HepG2 (cell line): ENCODE data around the gene ARHGEF39. TPM values are rescaled to one million over a fixed set of nuclear protein-coding genes. Genes with fewer than 3 reads are reported as not detected.
A peak's percentile ranks its signal among the peaks of the same experiment; 100 is the strongest.

Experiments used
- ARID2 ChIP-seq: sonication (generic); formaldehyde crosslinking; IDR thresholded peaks from 2 replicates; pipeline ENCODE4 v1.8.1; 2022; ENCODE audit warnings: mild to moderate bottlenecking, missing genetic modification reagents, borderline replicate concordance
- GABPA ChIP-seq, 2 experiments: IDR thresholded peaks; 2 replicates each; pipeline ENCODE4 v1.6.1; 2011 to 2016; ENCODE audit warnings: low read depth in 2 of 2, low read length in 1 of 2, missing biosample characterization in 1 of 2, missing genetic modification characterization in 1 of 2
- SYNCRIP ChIP-seq: fragments of 200-400 bp; formaldehyde crosslinking; IDR thresholded peaks from 2 replicates; pipeline ENCODE4 v1.6.1; 2018; ENCODE audit warnings: mild to moderate bottlenecking, low read depth, low read length; ENCODE audit not compliant: insufficient read depth
- ZBTB20 ChIP-seq: sonication (generic); formaldehyde crosslinking; IDR thresholded peaks from 2 replicates; pipeline ENCODE4 v1.8.1; 2023; ENCODE audit warnings: missing genetic modification reagents, low read depth, mild to moderate bottlenecking, borderline replicate concordance
- ZNF34 ChIP-seq: sonication (generic); formaldehyde crosslinking; IDR thresholded peaks from 2 replicates; pipeline ENCODE4 v1.4.0; 2020; ENCODE audit warnings: mild to moderate bottlenecking, missing genetic modification reagents, borderline replicate concordance
- ZNF354B ChIP-seq: sonication (generic); formaldehyde crosslinking; IDR thresholded peaks from 2 replicates; pipeline ENCODE4 v1.8.0; 2022; ENCODE audit warnings: mild to moderate bottlenecking, missing genetic modification reagents
- ZNF737 ChIP-seq: sonication (generic); formaldehyde crosslinking; IDR thresholded peaks from 2 replicates; pipeline ENCODE4 v1.5.0; 2020; ENCODE audit warnings: missing genetic modification reagents, mild to moderate bottlenecking, borderline replicate concordance
- polyA plus RNA-seq, 8 experiments: library from polyadenylated mRNA; depleted of rRNA in 3 of 8; stranded (reverse) in 7 of 8; unstranded in 1 of 8; fragments of >200 nt; fragmentation: Illumina TruSeq in 4 of 8; extraction: Trizol in 4 of 8; gene quantifications; 2 replicates each; pipeline versions ENCODE4 v1.2.1 to v1.2.3, GENCODE V29; 2011 to 2016; ENCODE audit warnings: low read depth in 4 of 8, missing spikeins in 1 of 8, mixed read lengths in 1 of 8; ENCODE audit not compliant: insufficient read depth in 1 of 8
- total RNA-seq, 5 experiments: library from RNA; depleted of rRNA; stranded (reverse); fragments of >200 nt; fragmentation: Illumina TruSeq; extraction: Trizol; gene quantifications; 2 replicates each; pipeline ENCODE4 v1.2.3, GENCODE V29; 2016; ENCODE audit warnings: low read depth in 1 of 5
- TF ChIP-seq, protein P1 (sequence below): sonication (generic); formaldehyde crosslinking; IDR thresholded peaks from 2 replicates; pipeline ENCODE4 v1.8.0; 2022; ENCODE audit warnings: missing genetic modification reagents, mild to moderate bottlenecking, moderate library complexity, borderline replicate concordance
- TF ChIP-seq, protein P2 (sequence below): sonication (generic); formaldehyde crosslinking; IDR thresholded peaks from 2 replicates; pipeline ENCODE4 v1.5.0; 2020; ENCODE audit warnings: missing genetic modification reagents
- TF ChIP-seq, protein P3 (sequence below): sonication (generic); formaldehyde crosslinking; IDR thresholded peaks from 2 replicates; pipeline ENCODE4 v1.9.0; 2021; ENCODE audit warnings: mild to moderate bottlenecking, missing genetic modification reagents
- TF ChIP-seq, protein P4 (sequence below), 2 experiments: sonication (generic) in 1 of 2; formaldehyde crosslinking in 1 of 2; IDR thresholded peaks; 2 replicates each; pipeline versions ENCODE4 v1.6.1 to v1.9.0; 2014 to 2022; ENCODE audit warnings: antibody characterized with exemption in 1 of 2, borderline replicate concordance in 1 of 2, inconsistent platforms in 1 of 2, low read depth in 1 of 2, missing genetic modification reagents in 1 of 2

The ARHGEF39 gene
- total and polyA plus RNA-seq, 2 of the 13 experiments (the other 11 are each of a cell fraction or from before 2014, with no cell fraction given) = 11.2 to 12.3 TPM

DNA sequence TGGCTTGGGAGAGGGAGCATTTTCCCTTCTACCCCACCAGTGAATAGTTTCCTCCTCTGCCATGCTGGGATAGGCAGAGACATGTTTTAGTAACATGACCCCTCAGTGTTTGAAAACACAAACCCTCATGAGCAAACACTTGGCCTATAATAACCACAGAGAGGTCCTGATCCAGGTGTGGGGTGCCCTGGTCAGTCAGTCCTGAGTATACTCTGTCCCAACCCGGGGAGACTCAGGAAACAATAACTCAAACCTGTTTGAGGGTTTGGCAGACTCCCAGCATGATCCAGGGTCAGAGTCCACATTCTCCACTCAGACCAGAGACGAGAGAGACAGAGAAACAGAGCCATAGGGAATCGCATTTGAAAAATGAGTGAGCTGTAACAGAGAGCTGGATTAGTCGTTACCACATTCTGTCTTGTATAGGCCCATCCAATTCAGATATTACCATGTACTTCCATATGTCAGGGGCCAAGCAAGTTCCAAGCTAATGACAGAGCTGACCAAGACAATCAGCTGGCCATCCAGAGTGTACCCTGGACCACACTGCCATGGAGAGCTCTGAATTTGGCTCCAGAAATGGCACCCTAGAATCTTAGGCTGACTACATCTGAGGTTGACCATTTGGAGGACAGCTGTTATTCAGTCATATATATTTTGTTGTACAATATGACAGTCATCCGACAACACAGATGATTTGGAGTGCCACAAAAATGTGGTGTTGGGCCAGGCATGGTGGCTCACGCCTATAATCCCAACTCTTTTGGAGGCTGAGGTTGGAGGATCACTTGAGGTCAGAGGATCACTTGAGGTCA lies 4.5 kb upstream of the ARHGEF39 start (continued):
- TF ChIP-seq, protein P1, sequence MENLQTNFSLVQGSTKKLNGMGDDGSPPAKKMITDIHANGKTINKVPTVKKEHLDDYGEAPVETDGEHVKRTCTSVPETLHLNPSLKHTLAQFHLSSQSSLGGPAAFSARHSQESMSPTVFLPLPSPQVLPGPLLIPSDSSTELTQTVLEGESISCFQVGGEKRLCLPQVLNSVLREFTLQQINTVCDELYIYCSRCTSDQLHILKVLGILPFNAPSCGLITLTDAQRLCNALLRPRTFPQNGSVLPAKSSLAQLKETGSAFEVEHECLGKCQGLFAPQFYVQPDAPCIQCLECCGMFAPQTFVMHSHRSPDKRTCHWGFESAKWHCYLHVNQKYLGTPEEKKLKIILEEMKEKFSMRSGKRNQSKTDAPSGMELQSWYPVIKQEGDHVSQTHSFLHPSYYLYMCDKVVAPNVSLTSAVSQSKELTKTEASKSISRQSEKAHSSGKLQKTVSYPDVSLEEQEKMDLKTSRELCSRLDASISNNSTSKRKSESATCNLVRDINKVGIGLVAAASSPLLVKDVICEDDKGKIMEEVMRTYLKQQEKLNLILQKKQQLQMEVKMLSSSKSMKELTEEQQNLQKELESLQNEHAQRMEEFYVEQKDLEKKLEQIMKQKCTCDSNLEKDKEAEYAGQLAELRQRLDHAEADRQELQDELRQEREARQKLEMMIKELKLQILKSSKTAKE = peak; percentile 53; the same call in 1 of the 2 replicates
- peak; percentile 80; the same call in 1 of the 2 replicates for TF ChIP-seq ZBTB20
- TF ChIP-seq, protein P2, sequence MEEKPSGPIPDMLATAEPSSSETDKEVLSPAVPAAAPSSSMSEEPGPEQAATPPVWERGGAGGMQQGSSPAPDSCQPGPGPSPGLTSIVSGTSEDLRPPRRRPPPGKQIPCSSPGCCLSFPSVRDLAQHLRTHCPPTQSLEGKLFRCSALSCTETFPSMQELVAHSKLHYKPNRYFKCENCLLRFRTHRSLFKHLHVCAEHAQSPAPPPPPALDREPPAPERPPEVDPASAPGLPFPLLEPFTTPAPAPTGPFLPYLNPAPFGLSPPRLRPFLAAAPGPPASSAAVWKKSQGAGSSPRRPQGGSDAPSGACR (CRISPR knock-in tag) = no peak
- TF ChIP-seq, protein P3, sequence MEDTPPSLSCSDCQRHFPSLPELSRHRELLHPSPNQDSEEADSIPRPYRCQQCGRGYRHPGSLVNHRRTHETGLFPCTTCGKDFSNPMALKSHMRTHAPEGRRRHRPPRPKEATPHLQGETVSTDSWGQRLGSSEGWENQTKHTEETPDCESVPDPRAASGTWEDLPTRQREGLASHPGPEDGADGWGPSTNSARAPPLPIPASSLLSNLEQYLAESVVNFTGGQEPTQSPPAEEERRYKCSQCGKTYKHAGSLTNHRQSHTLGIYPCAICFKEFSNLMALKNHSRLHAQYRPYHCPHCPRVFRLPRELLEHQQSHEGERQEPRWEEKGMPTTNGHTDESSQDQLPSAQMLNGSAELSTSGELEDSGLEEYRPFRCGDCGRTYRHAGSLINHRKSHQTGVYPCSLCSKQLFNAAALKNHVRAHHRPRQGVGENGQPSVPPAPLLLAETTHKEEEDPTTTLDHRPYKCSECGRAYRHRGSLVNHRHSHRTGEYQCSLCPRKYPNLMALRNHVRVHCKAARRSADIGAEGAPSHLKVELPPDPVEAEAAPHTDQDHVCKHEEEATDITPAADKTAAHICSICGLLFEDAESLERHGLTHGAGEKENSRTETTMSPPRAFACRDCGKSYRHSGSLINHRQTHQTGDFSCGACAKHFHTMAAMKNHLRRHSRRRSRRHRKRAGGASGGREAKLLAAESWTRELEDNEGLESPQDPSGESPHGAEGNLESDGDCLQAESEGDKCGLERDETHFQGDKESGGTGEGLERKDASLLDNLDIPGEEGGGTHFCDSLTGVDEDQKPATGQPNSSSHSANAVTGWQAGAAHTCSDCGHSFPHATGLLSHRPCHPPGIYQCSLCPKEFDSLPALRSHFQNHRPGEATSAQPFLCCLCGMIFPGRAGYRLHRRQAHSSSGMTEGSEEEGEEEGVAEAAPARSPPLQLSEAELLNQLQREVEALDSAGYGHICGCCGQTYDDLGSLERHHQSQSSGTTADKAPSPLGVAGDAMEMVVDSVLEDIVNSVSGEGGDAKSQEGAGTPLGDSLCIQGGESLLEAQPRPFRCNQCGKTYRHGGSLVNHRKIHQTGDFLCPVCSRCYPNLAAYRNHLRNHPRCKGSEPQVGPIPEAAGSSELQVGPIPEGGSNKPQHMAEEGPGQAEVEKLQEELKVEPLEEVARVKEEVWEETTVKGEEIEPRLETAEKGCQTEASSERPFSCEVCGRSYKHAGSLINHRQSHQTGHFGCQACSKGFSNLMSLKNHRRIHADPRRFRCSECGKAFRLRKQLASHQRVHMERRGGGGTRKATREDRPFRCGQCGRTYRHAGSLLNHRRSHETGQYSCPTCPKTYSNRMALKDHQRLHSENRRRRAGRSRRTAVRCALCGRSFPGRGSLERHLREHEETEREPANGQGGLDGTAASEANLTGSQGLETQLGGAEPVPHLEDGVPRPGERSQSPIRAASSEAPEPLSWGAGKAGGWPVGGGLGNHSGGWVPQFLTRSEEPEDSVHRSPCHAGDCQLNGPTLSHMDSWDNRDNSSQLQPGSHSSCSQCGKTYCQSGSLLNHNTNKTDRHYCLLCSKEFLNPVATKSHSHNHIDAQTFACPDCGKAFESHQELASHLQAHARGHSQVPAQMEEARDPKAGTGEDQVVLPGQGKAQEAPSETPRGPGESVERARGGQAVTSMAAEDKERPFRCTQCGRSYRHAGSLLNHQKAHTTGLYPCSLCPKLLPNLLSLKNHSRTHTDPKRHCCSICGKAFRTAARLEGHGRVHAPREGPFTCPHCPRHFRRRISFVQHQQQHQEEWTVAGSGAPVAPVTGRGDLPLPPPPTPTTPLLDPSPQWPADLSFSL (CRISPR knock-in tag) = no peak
- TF ChIP-seq, protein P4, sequence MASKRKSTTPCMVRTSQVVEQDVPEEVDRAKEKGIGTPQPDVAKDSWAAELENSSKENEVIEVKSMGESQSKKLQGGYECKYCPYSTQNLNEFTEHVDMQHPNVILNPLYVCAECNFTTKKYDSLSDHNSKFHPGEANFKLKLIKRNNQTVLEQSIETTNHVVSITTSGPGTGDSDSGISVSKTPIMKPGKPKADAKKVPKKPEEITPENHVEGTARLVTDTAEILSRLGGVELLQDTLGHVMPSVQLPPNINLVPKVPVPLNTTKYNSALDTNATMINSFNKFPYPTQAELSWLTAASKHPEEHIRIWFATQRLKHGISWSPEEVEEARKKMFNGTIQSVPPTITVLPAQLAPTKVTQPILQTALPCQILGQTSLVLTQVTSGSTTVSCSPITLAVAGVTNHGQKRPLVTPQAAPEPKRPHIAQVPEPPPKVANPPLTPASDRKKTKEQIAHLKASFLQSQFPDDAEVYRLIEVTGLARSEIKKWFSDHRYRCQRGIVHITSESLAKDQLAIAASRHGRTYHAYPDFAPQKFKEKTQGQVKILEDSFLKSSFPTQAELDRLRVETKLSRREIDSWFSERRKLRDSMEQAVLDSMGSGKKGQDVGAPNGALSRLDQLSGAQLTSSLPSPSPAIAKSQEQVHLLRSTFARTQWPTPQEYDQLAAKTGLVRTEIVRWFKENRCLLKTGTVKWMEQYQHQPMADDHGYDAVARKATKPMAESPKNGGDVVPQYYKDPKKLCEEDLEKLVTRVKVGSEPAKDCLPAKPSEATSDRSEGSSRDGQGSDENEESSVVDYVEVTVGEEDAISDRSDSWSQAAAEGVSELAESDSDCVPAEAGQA (IDR thresholded peaks at IDR 0.05; ENCODE audit: low read depth) = no peak
- TF ChIP-seq, protein P4 (CRISPR knock-in tag; IDR thresholded peaks at IDR 0.05; ENCODE audit: borderline replicate concordance) = no peak
- TF ChIP-seq ARID2 (CRISPR knock-in tag) = no peak
- TF ChIP-seq ZNF34 (CRISPR knock-in tag) = no peak
- TF ChIP-seq ZNF737 (CRISPR knock-in tag) = no peak
- TF ChIP-seq SYNCRIP = no peak
- no peak for TF ChIP-seq GABPA (IDR thresholded peaks at IDR 0.05; ENCODE audit: low read depth, low read length)
- TF ChIP-seq GABPA (CRISPR knock-in tag; IDR thresholded peaks at IDR 0.05; ENCODE audit: low read depth) = no peak
- no peak for TF ChIP-seq ZNF354B (CRISPR knock-in tag)
